Keratinocyte (primary cell): ENCODE measurements around the gene CCL17. TPM values are rescaled to one million over a fixed set of nuclear protein-coding genes. Genes with fewer than 3 reads are reported as not detected.

Experiments used
- DNase-seq: peaks from one replicate; pipeline ENCODE4 v3.0.0-alpha.2; 2011; ENCODE audit warnings: low read depth, missing footprints, low spot score
- FAIRE-seq: peaks from 2 replicates; lab custom pipeline; 2011; peaks lifted over from hg19 to GRCh38; lab: Jason Lieb, UNC
- H2AFZ ChIP-seq: 2 replicates; pipeline ENCODE4 v1.6.0; 2012; ENCODE audit warnings: low read length, control low read depth, inconsistent platforms; ENCODE audit not compliant: control insufficient read depth
- H3K27ac ChIP-seq: 2 replicates; pipeline ENCODE4 v1.5.1; 2011; ENCODE audit warnings: low read length; ENCODE audit not compliant: control insufficient read depth, insufficient read depth
- H3K27me3 ChIP-seq: 3 replicates; pipeline ENCODE4 v1.6.0; 2011; ENCODE audit warnings: low read length; ENCODE audit not compliant: control insufficient read depth, insufficient read depth; ENCODE audit errors: extremely low read depth
- H3K36me3 ChIP-seq, 2 experiments: 2 replicates in 1 of 2; 3 replicates in 1 of 2; pipeline ENCODE4 v1.5.1; 2011; ENCODE audit warnings: low read length in 2 of 2, mild to moderate bottlenecking in 1 of 2; ENCODE audit not compliant: control insufficient read depth in 2 of 2, insufficient read depth in 2 of 2; ENCODE audit errors: extremely low read depth in 1 of 2
- H3K4me1 ChIP-seq: 3 replicates; pipeline ENCODE4 v1.5.1; 2011; ENCODE audit warnings: low read length; ENCODE audit not compliant: control insufficient read depth, insufficient read depth; ENCODE audit errors: extremely low read depth
- H3K4me2 ChIP-seq: 3 replicates; pipeline ENCODE4 v1.6.0; 2011; ENCODE audit warnings: low read depth, low read length; ENCODE audit not compliant: control insufficient read depth, insufficient read depth; ENCODE audit errors: extremely low read depth
- H3K4me3 ChIP-seq, 3 experiments: fragments of 200-600 bp in 1 of 3; sonication (generic) in 1 of 3; 2 replicates in 2 of 3; 3 replicates in 1 of 3; pipeline ENCODE4 v1.5.1; 2011 to 2016; ENCODE audit warnings: low read length in 3 of 3, mild to moderate bottlenecking in 3 of 3, control low read depth in 2 of 3, inconsistent platforms in 1 of 3, low read depth in 1 of 3, mixed read lengths in 1 of 3, mixed run types in 1 of 3, moderate library complexity in 1 of 3; ENCODE audit not compliant: control insufficient read depth in 2 of 3, insufficient read depth in 2 of 3; ENCODE audit errors: extremely low read depth in 1 of 3
- H3K79me2 ChIP-seq: 2 replicates; pipeline ENCODE4 v1.6.0; 2012; ENCODE audit warnings: low read length; ENCODE audit not compliant: control insufficient read depth, insufficient read depth
- H3K9ac ChIP-seq: 3 replicates; pipeline ENCODE4 v1.6.0; 2011; ENCODE audit warnings: low read length; ENCODE audit not compliant: control insufficient read depth, insufficient read depth; ENCODE audit errors: extremely low read depth
- H3K9me1 ChIP-seq: 3 replicates; pipeline ENCODE4 v1.6.0; 2011; ENCODE audit warnings: low read length; ENCODE audit not compliant: control insufficient read depth, insufficient read depth; ENCODE audit errors: extremely low read depth
- H3K9me3 ChIP-seq: 2 replicates; pipeline ENCODE4 v1.5.1; 2012; ENCODE audit warnings: low read depth, low read length; ENCODE audit not compliant: control insufficient read depth
- H4K20me1 ChIP-seq: 3 replicates; pipeline ENCODE4 v1.6.0; 2011; ENCODE audit warnings: low read length; ENCODE audit not compliant: control insufficient read depth, insufficient read depth; ENCODE audit errors: extremely low read depth
- CTCF ChIP-seq, 3 experiments: IDR thresholded peaks in 1 of 3; conservative IDR thresholded peaks in 1 of 3; optimal IDR thresholded peaks in 1 of 3; 2 replicates in 2 of 3; 3 replicates in 1 of 3; pipeline versions ENCODE3 to v1.5.1; 2011; ENCODE audit warnings: low read length in 3 of 3, mild to moderate bottlenecking in 3 of 3, moderate library complexity in 2 of 3, control low read depth in 1 of 3, inconsistent platforms in 1 of 3; ENCODE audit not compliant: insufficient read depth in 2 of 3; ENCODE audit errors: extremely low read depth in 1 of 3
- EZH2 ChIP-seq: IDR thresholded peaks from one replicate; pipeline ENCODE4 v1.6.1; 2012; ENCODE audit warnings: inconsistent platforms, mild to moderate bottlenecking, low read length, moderate library complexity
- dilution Hi-C: fragments of 300-500 bp; cut with MboI; formaldehyde crosslinking; loops from one replicate; pipeline ENCODE4 v1.7.0; 2020; ENCODE audit warnings: low sequenced_read_pairs; ENCODE audit not compliant: extremely low pct_ligation_motif_present
- polyA plus RNA-seq, 5 experiments: library from polyadenylated mRNA; depleted of rRNA in 3 of 5; stranded (reverse) in 3 of 5; stranded (forward) in 1 of 5; unstranded in 1 of 5; fragments of >200 nt; gene quantifications; 1 replicate in 1 of 5; 2 replicates in 3 of 5; 3 replicates in 1 of 5; pipeline versions ENCODE4 v1.2.1 to v1.2.3, GENCODE V29; 2011 to 2012; ENCODE audit warnings: missing spikeins in 2 of 5, low read depth in 1 of 5, low replicate concordance in 1 of 5

The CCL17 gene
- polyA plus RNA-seq, 1 donor (not counting 4 experiments of a cell fraction or from before 2014, with no cell fraction given) = not detected

GRCh38 chr16:57413733-57414132 is 9.2 kb downstream of the CCL17 start:
- no peak overlapping the region for H2AFZ ChIP-seq
- dilution Hi-C loops = loop anchor here (10.0 kb wide), 1 partner anchor 69 kb away; no protein-coding TSS in a partner anchor
- FAIRE-seq (no peak), DNase-seq (no peak)
- H3K9me3 ChIP-seq = no peaks in the 10 kb centered on the region
- H3K4me3 ChIP-seq = no peak overlapping the region
- no peak overlapping the region for H3K4me2 ChIP-seq
- no peaks in the 10 kb centered on the region for H3K36me3 ChIP-seq
- H4K20me1 ChIP-seq = no peaks in the 10 kb centered on the region
- H3K79me2 ChIP-seq = no peaks in the 10 kb centered on the region
- H3K9ac ChIP-seq = no peak overlapping the region
- TF ChIP-seq CTCF (optimal IDR thresholded peaks at IDR 0.05 in 1 of 3, IDR thresholded peaks at IDR 0.05 in 1 of 3, conservative IDR thresholded peaks at IDR 0.05 in 1 of 3; ENCODE audit: extremely low read depth in 1 of 3, insufficient read depth in 2 of 3, low read length in 3 of 3) = no peak
- no peak for TF ChIP-seq EZH2
- no peaks in the 10 kb centered on the region for H3K9me1 ChIP-seq
- H3K4me1 ChIP-seq = peaks cover 27% of the 10 kb centered on the region
- H3K27me3 ChIP-seq = peaks cover 14% of the 10 kb centered on the region
- H3K27ac ChIP-seq = no peak overlapping the region

GRCh38 chr16:57416084-57416483 is 11.5 kb downstream of the CCL17 start:
- Histone ChIP-seq H2AFZ (no peak overlapping the region), H3K27ac (no peak overlapping the region), H3K4me3 (no peak overlapping the region), H4K20me1 (no peaks in the 10 kb centered on the region), H3K9me1 (no peaks in the 10 kb centered on the region), H3K4me1 (peaks cover 19% of the 10 kb centered on the region), H3K36me3 (no peaks in the 10 kb centered on the region), H3K79me2 (no peaks in the 10 kb centered on the region), H3K27me3 (peaks cover 11% of the 10 kb centered on the region), H3K9me3 (no peaks in the 10 kb centered on the region), H3K4me2 (no peak overlapping the region), H3K9ac (no peak overlapping the region)
- no peak for FAIRE-seq
- dilution Hi-C loops = loop anchor here (5.0 to 10.0 kb wide), 2 partner anchors 71 to 109 kb away; no protein-coding TSS in a partner anchor
- DNase-seq = no peak
- TF ChIP-seq CTCF (optimal IDR thresholded peaks at IDR 0.05 in 1 of 3, IDR thresholded peaks at IDR 0.05 in 1 of 3, conservative IDR thresholded peaks at IDR 0.05 in 1 of 3; ENCODE audit: extremely low read depth in 1 of 3, insufficient read depth in 2 of 3, low read length in 3 of 3) (no peak), EZH2 (no peak)
